ENCODE measurements around the gene RBPJ. TPM values are rescaled to one million over a fixed set of nuclear protein-coding genes. Genes with fewer than 3 reads are reported as not detected.

The RBPJ gene
- polyA plus RNA-seq, 1 donor from 2014 or later, result 89.8 TPM

- TF ChIP-seq CTCF (IDR thresholded peaks at IDR 0.05; ENCODE audit: poor library complexity, severe bottlenecking), result no peak
- no peak for TF ChIP-seq POLR2AphosphoS5 (IDR thresholded peaks at IDR 0.05)
- TF ChIP-seq RAD21 (conservative IDR thresholded peaks at IDR 0.05), result no peak
- TF ChIP-seq EP300 (conservative IDR thresholded peaks at IDR 0.05; ENCODE audit: poor library complexity, severe bottlenecking), result no peak
- no peak for TF ChIP-seq EZH2 (IDR thresholded peaks at IDR 0.05; ENCODE audit: borderline replicate concordance, insufficient read depth, low read length, poor library complexity, severe bottlenecking)
- TF ChIP-seq REST (IDR thresholded peaks at IDR 0.05; ENCODE audit: borderline replicate concordance), result no peak
- no peak for TF ChIP-seq SMC3 (conservative IDR thresholded peaks at IDR 0.05; ENCODE audit: poor library complexity)
- no peak for TF ChIP-seq TAF1 (IDR thresholded peaks at IDR 0.05; ENCODE audit: low read depth)
- TF ChIP-seq MXI1 (conservative IDR thresholded peaks at IDR 0.05; ENCODE audit: poor library complexity, severe bottlenecking), result no peak
- H2AFZ ChIP-seq (ENCODE audit: low read depth, low read length), result no peak overlapping the region
- H3K9me2 ChIP-seq (ENCODE audit: insufficient read depth, low read length), result no peaks in the 10 kb centered on the region
- no peaks in the 10 kb centered on the region for H3K9me3 ChIP-seq (ENCODE audit: low read length)
- H3K4me2 ChIP-seq (ENCODE audit: low read length), result no peak overlapping the region
- no peak overlapping the region for H3K9ac ChIP-seq (ENCODE audit: low read length)
- no peak overlapping the region for H3K27ac ChIP-seq (ENCODE audit: low read length)
- no peaks in the 10 kb centered on the region for H3F3A ChIP-seq (ENCODE audit: insufficient read depth, low read length, poor library complexity, severe bottlenecking)
- no peaks in the 10 kb centered on the region for H3K27me3 ChIP-seq (ENCODE audit: insufficient read depth, low read depth, low read length)
- H3K36me3 ChIP-seq (ENCODE audit: insufficient read depth, low read length), result no peaks in the 10 kb centered on the region
- no peaks in the 10 kb centered on the region for H4K20me1 ChIP-seq (ENCODE audit: insufficient read depth)
- H3K4me3 ChIP-seq (ENCODE audit: low read length), result no peak overlapping the region
- H3K79me2 ChIP-seq (replicated peaks; ENCODE audit: insufficient read depth, low read length), result no peaks in the 10 kb centered on the region
Measured at GRCh38 chr4:26482508-26483462, 162.0 kb downstream of the RBPJ start.

GRCh38 chr4:26484032-26484515, 163.3 kb downstream of the RBPJ start:
- TF ChIP-seq EZH2 (IDR thresholded peaks at IDR 0.05; ENCODE audit: borderline replicate concordance, insufficient read depth, low read length, poor library complexity, severe bottlenecking) (no peak), TAF1 (IDR thresholded peaks at IDR 0.05; ENCODE audit: low read depth) (no peak), SMC3 (conservative IDR thresholded peaks at IDR 0.05; ENCODE audit: poor library complexity) (peak; percentile 13), MXI1 (conservative IDR thresholded peaks at IDR 0.05; ENCODE audit: poor library complexity, severe bottlenecking) (no peak), CTCF (IDR thresholded peaks at IDR 0.05; ENCODE audit: poor library complexity, severe bottlenecking) (no peak), RAD21 (conservative IDR thresholded peaks at IDR 0.05) (no peak), EP300 (conservative IDR thresholded peaks at IDR 0.05; ENCODE audit: poor library complexity, severe bottlenecking) (peak; percentile 93), REST (IDR thresholded peaks at IDR 0.05; ENCODE audit: borderline replicate concordance) (peak; percentile 72), POLR2AphosphoS5 (IDR thresholded peaks at IDR 0.05) (peak; percentile 77)
- H3K9ac ChIP-seq (ENCODE audit: low read length), result peak overlapping the region; percentile 51

More at GRCh38 chr4:26484032-26484515, 163.3 kb downstream of the RBPJ start:
- H3K9me2 ChIP-seq (ENCODE audit: insufficient read depth, low read length), result no peaks in the 10 kb centered on the region
- H3K4me3 ChIP-seq (ENCODE audit: low read length), result peak overlapping the region; percentile 30
- no peaks in the 10 kb centered on the region for H3K9me3 ChIP-seq (ENCODE audit: low read length)
- H3K36me3 ChIP-seq (ENCODE audit: insufficient read depth, low read length), result no peaks in the 10 kb centered on the region
- H3K79me2 ChIP-seq (replicated peaks; ENCODE audit: insufficient read depth, low read length), result no peaks in the 10 kb centered on the region
- H3K27me3 ChIP-seq (ENCODE audit: insufficient read depth, low read depth, low read length), result no peaks in the 10 kb centered on the region
- H3K27ac ChIP-seq (ENCODE audit: low read length), result peak overlapping the region; percentile 76
- no peaks in the 10 kb centered on the region for H4K20me1 ChIP-seq (ENCODE audit: insufficient read depth)
- H2AFZ ChIP-seq (ENCODE audit: low read depth, low read length), result no peak overlapping the region
- peak overlapping the region; percentile 37 for H3K4me2 ChIP-seq (ENCODE audit: low read length)
- no peaks in the 10 kb centered on the region for H3F3A ChIP-seq (ENCODE audit: insufficient read depth, low read length, poor library complexity, severe bottlenecking)

Measured in neural cell (in vitro differentiated cells).